ENCODE data around the gene ERG. TPM values are rescaled to one million over a fixed set of nuclear protein-coding genes. Genes with fewer than 3 reads are reported as not detected.

The ERG gene
- total RNA-seq, 1 donor from 2014 or later: 61.4 TPM

- DNase-seq (ENCODE audit: low read depth, low spot score): no peak
These were observed 158.1 kb downstream of the ERG start for GRCh38 chr21:38340131-38340530.

DNA sequence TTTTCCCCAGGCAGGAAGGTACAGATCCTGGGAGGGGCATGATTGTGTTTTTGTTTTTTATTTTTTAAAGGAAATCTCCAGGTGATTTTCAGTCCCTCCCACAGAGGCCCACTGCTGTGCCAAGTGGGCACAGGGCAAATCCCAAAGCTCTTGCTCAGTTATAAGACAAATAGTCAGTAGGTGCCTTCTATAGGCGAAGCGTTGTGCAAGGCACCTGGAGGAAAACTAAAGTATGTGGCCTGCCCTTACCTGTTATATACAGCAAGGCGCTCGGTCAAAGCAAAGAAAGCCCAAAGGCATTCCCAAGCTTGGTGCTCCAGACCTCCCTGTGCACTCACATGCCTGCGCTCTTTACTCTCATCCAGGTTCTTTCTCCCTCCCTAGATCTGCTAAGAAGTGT, 160.5 kb downstream of the ERG start:
- no peak for DNase-seq (ENCODE audit: low read depth, low spot score)

DNA sequence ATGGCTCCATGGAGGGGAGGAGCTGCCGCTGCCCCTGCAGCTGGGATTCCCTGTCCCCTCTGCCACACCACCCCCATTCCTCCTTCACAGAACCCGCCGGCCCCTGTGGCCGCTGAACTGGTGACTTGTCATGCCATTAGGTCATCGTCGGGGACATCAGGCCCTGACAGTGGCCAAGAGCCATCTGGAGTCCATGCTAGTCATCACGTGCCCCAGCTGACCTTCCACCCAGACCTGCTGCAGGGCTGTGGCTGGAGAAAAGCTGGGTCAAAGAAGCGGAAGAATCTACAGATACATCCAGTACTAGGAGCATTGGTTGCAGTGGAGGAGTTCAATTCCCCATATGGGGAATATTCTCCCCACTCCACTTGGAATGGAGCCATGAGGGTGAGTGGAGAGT, 163.4 kb downstream of the ERG start:
- no peak for DNase-seq (ENCODE audit: low read depth, low spot score)

DNA sequence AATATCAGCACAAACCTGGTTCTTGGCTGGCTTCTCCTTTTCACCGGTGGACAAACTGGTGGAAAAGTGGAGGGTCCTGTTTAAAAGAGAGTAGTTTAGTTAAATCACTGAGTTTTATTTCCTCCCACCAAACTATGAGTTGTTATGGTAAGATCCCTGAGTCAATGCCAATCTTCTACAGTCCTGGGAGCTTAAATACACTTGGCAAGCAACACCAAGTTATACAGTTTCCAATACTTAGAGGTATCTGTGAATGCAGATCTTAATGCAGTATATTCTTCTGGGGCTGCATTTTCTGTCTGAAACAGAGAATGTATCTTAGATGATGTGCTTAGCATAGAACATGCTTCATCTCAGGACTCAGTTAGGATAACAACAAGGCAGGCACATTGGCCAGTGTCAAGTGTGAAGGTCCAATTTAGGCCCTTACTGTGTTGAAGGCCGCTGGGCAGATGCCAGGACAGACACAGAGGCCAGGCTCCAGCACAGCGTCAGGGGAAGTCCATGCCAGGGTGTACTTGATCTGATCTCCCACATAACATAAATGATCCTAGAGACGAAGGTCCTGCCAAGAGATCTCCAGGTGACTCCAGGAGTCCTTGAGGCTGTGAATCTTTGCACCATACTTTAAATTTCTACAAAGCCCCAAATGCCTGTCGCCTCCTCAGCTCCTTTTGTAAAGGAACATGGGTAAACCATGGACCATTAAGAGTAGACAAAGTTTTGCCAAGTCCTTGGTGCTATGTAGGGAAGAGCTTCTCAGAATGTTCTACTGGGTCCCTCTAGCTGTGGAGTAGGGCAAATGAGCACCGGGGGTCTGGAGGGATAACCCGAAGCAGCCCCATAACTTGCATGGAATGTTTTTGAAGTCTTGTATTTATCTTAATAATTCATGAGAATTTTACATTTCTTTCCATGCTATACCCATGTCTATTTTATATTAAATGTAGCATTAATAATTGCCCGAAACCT, 164.7 kb downstream of the ERG start:
- DNase-seq (ENCODE audit: low read depth, low spot score): no peak

DNA sequence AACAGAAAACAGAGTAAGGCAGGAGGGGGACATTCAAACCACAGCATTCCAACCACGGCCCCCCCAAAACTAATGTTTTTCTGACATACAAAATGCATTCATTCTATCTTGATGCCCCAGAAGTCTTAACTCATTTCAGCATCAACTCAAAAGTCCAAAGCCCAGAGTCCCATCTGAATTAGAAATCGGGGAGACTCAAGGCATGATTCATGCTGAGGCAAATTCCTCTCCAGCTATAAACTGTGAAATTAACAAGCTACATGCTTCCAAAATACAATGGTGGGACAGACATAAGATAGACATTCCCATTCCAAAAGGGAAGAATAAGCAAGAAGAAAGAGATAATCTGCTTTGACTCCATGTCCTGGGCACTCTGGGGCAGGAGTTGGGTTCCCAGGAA, 167.6 kb downstream of the ERG start:
- DNase-seq (ENCODE audit: low read depth, low spot score): no peak

Other genes with a start within 250 kb of the ERG start
- 0.04 and 0.13 TPM in 2 replicates for gene KCNJ15, start 241.5 kb downstream of the ERG start, total RNA-seq

Measured in pulmonary artery endothelial cell (primary cell).